Measurements from ENCODE around the gene PSMC3. TPM values are rescaled to one million over a fixed set of nuclear protein-coding genes. Genes with fewer than 3 reads are reported as not detected.

Gene PSMC3
- total and polyA plus RNA-seq, 9 of the 15 experiments (the other 6 are each of a cell fraction or from before 2014, with no cell fraction given) = 44.3 to 324 (median 240) TPM

DNA sequence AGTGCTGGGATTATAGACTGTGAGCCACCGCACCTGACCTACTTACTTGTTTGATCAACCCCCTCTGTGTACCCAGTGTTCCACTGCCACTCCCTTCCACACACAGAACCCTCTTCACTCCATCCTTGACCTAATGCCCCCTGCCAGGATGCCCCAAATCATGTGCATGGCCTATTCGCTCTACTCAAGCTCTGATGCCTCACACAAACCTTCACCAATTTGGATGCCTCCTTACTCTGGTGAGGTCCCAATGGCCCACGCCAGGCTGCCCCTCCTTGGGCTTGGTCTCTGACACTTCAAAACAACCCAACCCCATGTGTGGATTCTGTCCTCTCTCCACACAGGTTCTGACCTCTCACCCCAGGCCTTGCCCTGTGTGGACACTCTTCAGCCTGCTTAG lies 9.4 kb upstream of the PSMC3 start:
- no peaks in the 10 kb centered on the region for H3K9me3 ChIP-seq (replicated peaks; ENCODE audit: control insufficient read depth, insufficient read depth, low read depth, low read length)
- H3K4me1 ChIP-seq (replicated peaks in 1 of 2; ENCODE audit: control insufficient read depth in 2 of 2, insufficient read depth in 2 of 2, low read length in 2 of 2) = peaks cover 0 to 9% of the 10 kb centered on the region in 2 experiments; a peak in 1 of 5 replicates
- no peaks in the 10 kb centered on the region for H3K9me1 ChIP-seq (ENCODE audit: control insufficient read depth, insufficient read depth, low read length)
- H3K4me3 ChIP-seq = no peak overlapping the region
- no peaks in the 10 kb centered on the region for H4K20me1 ChIP-seq (replicated peaks; ENCODE audit: control insufficient read depth, insufficient read depth, low read length)
- BruUV-seq (replicated peaks) = no TSS peak
- no peak for ATAC-seq
- no peak for TF ChIP-seq FOSL1 (tag; conservative IDR thresholded peaks at IDR 0.05)
- no peak for TF ChIP-seq STAT5A (IDR thresholded peaks at IDR 0.05; ENCODE audit: borderline replicate concordance, low read length)
- no peak for TF ChIP-seq CHCHD3 (CRISPR knock-in tag; IDR thresholded peaks at IDR 0.05)
- no peak for TF ChIP-seq RUNX1 (IDR thresholded peaks at IDR 0.05; ENCODE audit: low read depth)
- TF ChIP-seq, protein P1, sequence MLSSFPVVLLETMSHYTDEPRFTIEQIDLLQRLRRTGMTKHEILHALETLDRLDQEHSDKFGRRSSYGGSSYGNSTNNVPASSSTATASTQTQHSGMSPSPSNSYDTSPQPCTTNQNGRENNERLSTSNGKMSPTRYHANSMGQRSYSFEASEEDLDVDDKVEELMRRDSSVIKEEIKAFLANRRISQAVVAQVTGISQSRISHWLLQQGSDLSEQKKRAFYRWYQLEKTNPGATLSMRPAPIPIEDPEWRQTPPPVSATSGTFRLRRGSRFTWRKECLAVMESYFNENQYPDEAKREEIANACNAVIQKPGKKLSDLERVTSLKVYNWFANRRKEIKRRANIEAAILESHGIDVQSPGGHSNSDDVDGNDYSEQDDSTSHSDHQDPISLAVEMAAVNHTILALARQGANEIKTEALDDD (IDR thresholded peaks at IDR 0.05) = no peak
- no peak for TF ChIP-seq PURB (CRISPR knock-in tag; IDR thresholded peaks at IDR 0.05; ENCODE audit: low read depth)
- no peak for TF ChIP-seq HOXB6 (CRISPR knock-in tag; IDR thresholded peaks at IDR 0.05; ENCODE audit: borderline replicate concordance)
- TF ChIP-seq TCF7 (IDR thresholded peaks at IDR 0.05; ENCODE audit: borderline replicate concordance) = no peak
- TF ChIP-seq, protein P2, sequence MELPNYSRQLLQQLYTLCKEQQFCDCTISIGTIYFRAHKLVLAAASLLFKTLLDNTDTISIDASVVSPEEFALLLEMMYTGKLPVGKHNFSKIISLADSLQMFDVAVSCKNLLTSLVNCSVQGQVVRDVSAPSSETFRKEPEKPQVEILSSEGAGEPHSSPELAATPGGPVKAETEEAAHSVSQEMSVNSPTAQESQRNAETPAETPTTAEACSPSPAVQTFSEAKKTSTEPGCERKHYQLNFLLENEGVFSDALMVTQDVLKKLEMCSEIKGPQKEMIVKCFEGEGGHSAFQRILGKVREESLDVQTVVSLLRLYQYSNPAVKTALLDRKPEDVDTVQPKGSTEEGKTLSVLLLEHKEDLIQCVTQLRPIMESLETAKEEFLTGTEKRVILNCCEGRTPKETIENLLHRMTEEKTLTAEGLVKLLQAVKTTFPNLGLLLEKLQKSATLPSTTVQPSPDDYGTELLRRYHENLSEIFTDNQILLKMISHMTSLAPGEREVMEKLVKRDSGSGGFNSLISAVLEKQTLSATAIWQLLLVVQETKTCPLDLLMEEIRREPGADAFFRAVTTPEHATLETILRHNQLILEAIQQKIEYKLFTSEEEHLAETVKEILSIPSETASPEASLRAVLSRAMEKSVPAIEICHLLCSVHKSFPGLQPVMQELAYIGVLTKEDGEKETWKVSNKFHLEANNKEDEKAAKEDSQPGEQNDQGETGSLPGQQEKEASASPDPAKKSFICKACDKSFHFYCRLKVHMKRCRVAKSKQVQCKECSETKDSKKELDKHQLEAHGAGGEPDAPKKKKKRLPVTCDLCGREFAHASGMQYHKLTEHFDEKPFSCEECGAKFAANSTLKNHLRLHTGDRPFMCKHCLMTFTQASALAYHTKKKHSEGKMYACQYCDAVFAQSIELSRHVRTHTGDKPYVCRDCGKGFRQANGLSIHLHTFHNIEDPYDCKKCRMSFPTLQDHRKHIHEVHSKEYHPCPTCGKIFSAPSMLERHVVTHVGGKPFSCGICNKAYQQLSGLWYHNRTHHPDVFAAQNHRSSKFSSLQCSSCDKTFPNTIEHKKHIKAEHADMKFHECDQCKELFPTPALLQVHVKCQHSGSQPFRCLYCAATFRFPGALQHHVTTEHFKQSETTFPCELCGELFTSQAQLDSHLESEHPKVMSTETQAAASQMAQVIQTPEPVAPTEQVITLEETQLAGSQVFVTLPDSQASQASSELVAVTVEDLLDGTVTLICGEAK (IDR thresholded peaks at IDR 0.05) = no peak
- TF ChIP-seq, protein P2 (CRISPR knock-in tag; IDR thresholded peaks at IDR 0.05) = no peak
- no peak for TF ChIP-seq KAT7 (CRISPR knock-in tag; IDR thresholded peaks at IDR 0.05; ENCODE audit: borderline replicate concordance)
- no peak for TF ChIP-seq KHSRP (IDR thresholded peaks at IDR 0.05)
- TF ChIP-seq HCFC1 (IDR thresholded peaks at IDR 0.05; ENCODE audit: low read depth, low read length) = no peak
- TF ChIP-seq HNRNPUL1 (IDR thresholded peaks at IDR 0.05; ENCODE audit: low read length) = no peak
- no peak for TF ChIP-seq ZBED1 (IDR thresholded peaks at IDR 0.05)
- no peak for TF ChIP-seq CREBBP (IDR thresholded peaks at IDR 0.05; ENCODE audit: low read depth, low read length)
- TF ChIP-seq CREM (IDR thresholded peaks at IDR 0.05; ENCODE audit: low read depth) = no peak
- no peaks in the 10 kb centered on the region for H3K36me3 ChIP-seq (ENCODE audit: control insufficient read depth, insufficient read depth, low read length)
- no peak for FAIRE-seq
- H3K27ac ChIP-seq (ENCODE audit: extremely low read depth, low read depth, low read length) = no peak overlapping the region
- no peak overlapping the region for H2AFZ ChIP-seq (ENCODE audit: low read depth, low read length)
- ChIA-PET POLR2A (interaction anchor here (0.9 kb wide), 1 partner anchor 18 kb away, joined by 5 read pairs; no protein-coding TSS in a partner anchor), CTCF (ENCODE audit: low intra/inter-chr PET ratio) (no interaction called here)
- intact Hi-C loops (cut with micrococcal nuclease) = no loop called here
- 59% methylated on average over 3 of the region's 3 CpGs for WGBS (ENCODE audit: insufficient coverage, low coverage, missing lambda C conversion rate)
- H3K79me2 ChIP-seq (ENCODE audit: control insufficient read depth, insufficient read depth, low read length) = no peaks in the 10 kb centered on the region
- no peaks in the 10 kb centered on the region for H3K27me3 ChIP-seq (ENCODE audit: control insufficient read depth in 2 of 2, insufficient read depth in 2 of 2, low read length in 2 of 2)
- no peak for DNase-seq (ENCODE audit: extremely low read depth in 1 of 4, low spot score in 3 of 4)
- no peak overlapping the region for H3K9ac ChIP-seq (ENCODE audit: insufficient read depth in 1 of 2, low read depth in 2 of 2, low read length in 2 of 2)
- no peak overlapping the region for H3K4me2 ChIP-seq (ENCODE audit: insufficient read depth, low read length)
- in situ Hi-C loops (cut with MboI) = no loop called here
